GM12801 (cell line): ENCODE measurements around the gene LTA4H.

Source experiments
- TF ChIP-seq, protein P1 (sequence below): IDR thresholded peaks from one replicate; pipeline ENCODE4 v1.5.1; 2011; ENCODE audit warnings: control low read depth; ENCODE audit not compliant: insufficient read length; ENCODE audit errors: extremely low read depth

The LTA4H gene

GRCh38 chr12:96040305-96041133, 5.1 kb upstream of the LTA4H start:
- TF ChIP-seq, protein P1, sequence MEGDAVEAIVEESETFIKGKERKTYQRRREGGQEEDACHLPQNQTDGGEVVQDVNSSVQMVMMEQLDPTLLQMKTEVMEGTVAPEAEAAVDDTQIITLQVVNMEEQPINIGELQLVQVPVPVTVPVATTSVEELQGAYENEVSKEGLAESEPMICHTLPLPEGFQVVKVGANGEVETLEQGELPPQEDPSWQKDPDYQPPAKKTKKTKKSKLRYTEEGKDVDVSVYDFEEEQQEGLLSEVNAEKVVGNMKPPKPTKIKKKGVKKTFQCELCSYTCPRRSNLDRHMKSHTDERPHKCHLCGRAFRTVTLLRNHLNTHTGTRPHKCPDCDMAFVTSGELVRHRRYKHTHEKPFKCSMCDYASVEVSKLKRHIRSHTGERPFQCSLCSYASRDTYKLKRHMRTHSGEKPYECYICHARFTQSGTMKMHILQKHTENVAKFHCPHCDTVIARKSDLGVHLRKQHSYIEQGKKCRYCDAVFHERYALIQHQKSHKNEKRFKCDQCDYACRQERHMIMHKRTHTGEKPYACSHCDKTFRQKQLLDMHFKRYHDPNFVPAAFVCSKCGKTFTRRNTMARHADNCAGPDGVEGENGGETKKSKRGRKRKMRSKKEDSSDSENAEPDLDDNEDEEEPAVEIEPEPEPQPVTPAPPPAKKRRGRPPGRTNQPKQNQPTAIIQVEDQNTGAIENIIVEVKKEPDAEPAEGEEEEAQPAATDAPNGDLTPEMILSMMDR = no peak

DNA sequence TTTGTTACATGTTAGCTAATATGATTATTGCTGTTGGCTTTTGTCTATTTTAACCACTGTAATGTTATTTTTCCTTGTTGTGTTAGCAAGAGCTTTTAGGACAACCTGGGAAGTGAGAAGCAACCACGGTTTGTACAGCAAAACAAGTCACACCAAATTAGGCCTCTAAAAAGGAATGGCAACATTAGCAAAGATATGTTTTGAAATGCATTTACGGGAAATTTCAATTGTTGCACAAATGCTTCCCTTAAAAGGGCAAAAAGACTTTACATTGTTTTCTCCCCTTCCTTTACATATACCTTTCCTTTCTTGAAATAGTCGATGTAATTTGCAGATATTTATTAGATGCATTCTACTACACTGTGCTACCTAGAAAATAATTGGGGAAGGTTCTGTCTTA, 4.1 kb upstream of the LTA4H start:
- TF ChIP-seq, protein P1 = no peak

GRCh38 chr12:96036765-96037455, 1.5 kb upstream of the LTA4H start:
- TF ChIP-seq, protein P1 = no peak

DNA sequence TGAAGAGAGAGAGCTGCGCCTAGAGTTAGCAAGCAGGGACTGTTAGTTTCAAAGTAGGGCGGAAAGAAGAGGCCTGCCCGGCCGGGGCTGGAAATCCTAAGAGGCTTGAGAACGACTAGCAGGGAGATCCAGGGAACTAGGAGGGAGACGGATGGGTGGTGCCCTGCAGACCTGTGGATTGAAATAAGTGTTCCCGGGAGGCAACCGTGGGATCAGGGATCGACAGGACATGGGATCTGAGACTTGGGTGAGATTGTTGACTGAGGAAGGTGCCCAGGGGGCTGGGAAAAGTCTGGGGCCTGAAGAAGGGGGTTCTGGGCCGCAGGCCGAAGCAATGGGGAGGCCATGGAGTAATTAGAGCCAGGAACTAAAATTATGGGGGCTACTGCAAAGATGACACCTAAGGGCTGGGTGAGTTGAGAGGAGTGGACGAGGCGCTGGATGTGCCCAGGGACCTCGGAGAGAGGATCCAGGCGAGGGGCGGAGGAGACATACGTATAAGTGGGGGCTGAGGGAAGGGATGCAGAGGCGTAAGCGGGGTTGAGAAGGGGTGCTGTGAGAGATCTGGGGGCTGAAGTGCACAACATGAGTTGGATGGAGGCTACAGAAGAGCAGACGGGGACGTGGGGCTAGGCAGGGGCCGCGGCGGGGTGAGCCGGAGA, 635 bp downstream of the LTA4H start:
- TF ChIP-seq, protein P1 = no peak

DNA sequence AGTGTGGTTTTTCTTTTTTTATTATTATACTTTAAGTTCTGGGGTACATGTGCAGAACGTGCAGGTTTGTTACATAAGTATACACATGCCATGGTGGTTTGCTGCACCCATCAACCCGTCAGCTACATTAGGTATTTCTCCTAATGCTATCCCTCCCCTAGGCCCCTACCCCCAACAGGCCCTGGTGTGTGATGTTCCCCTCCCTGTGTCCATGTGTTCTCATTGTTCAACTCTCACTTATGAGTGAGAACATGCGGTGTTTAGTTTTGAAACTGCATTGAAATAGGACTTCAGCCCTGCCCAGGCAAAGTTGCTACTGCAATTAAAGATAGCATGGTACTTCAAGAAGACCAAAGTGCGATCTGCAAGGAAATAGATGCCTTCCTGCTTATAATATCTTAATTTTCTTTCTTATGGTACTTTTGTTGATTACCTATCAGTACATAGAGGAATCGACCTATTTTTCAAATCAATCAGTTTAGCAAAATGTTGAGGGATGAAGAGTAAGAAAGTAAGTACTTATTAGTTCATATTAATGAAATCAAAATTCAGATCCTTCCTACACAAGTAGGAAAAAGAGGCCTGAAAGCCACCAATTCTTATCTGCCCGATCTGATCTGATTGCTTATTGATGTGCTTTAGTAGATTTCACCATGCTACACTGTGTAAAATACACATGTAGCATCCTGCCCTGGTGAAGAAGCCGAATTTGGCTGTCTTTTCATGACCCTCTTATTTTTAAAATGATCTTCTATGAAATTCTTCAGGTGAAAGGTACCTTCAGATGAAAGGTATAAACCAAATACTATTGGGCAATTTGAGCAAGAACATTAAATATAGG, 1.6 kb downstream of the LTA4H start:
- TF ChIP-seq, protein P1 = no peak

GRCh38 chr12:96029826-96030225, 5.6 kb downstream of the LTA4H start:
- TF ChIP-seq, protein P1 = no peak

DNA sequence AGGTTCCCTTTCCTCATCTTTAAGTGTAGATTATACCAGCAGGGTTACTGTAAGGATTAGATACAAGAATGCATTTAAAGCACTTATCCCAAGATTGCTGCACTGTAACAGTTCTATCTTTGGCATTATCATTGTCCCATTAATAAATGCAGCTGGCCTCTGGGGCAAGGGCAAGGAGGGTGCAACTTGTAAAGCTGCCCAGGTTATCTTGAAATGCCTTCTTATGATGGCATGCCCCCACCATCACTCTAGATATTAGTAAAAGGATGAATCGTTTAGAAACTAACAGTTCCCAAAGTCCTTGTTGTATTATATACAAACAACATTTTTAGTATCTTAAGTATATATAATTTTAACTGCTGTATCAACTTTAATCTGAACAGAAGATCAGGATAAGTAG, 6.8 kb downstream of the LTA4H start:
- TF ChIP-seq, protein P1 = no peak
